ENCODE data around the gene USPL1.

USPL1 gene

GRCh38 chr13:30676672-30677071 is 59.0 kb downstream of the USPL1 start:
- Histone ChIP-seq H3K4me3 (ENCODE audit: low read depth, low read length) (no peak overlapping the region), H3K9ac (ENCODE audit: low read length) (no peak overlapping the region), H3K27ac (ENCODE audit: low read depth, low read length) (no peak overlapping the region), H3K9me3 (ENCODE audit: control insufficient read depth, insufficient read depth, low read depth, low read length) (no peaks in the 10 kb centered on the region), H3K27me3 (ENCODE audit: control insufficient read depth, insufficient read depth, low read length) (peaks cover 3% of the 10 kb centered on the region; the same call in 1 of the 2 replicates), H3K4me1 (ENCODE audit: control insufficient read depth, insufficient read depth, low read length) (no peaks in the 10 kb centered on the region), H3K36me3 (ENCODE audit: control insufficient read depth, insufficient read depth, low read length) (no peaks in the 10 kb centered on the region)

GRCh38 chr13:30679483-30680330 is 62.0 kb downstream of the USPL1 start:
- H3K9ac ChIP-seq (ENCODE audit: low read length): no peak overlapping the region
- H3K27ac ChIP-seq (ENCODE audit: low read depth, low read length): no peak overlapping the region
- no peaks in the 10 kb centered on the region for H3K9me3 ChIP-seq (ENCODE audit: control insufficient read depth, insufficient read depth, low read depth, low read length)

GRCh38 chr13:30681843-30682242 is 64.1 kb downstream of the USPL1 start:
- H3K4me1 ChIP-seq (ENCODE audit: control insufficient read depth, insufficient read depth, low read length): no peaks in the 10 kb centered on the region
- no peaks in the 10 kb centered on the region for H3K27me3 ChIP-seq (ENCODE audit: control insufficient read depth, insufficient read depth, low read length)
- no peak overlapping the region for H3K27ac ChIP-seq (ENCODE audit: low read depth, low read length)
- H3K4me3 ChIP-seq (ENCODE audit: low read depth, low read length): no peak overlapping the region
- H3K9ac ChIP-seq (ENCODE audit: low read length): no peak overlapping the region
- H3K36me3 ChIP-seq (ENCODE audit: control insufficient read depth, insufficient read depth, low read length): no peaks in the 10 kb centered on the region
- no peaks in the 10 kb centered on the region for H3K9me3 ChIP-seq (ENCODE audit: control insufficient read depth, insufficient read depth, low read depth, low read length)

More at GRCh38 chr13:30679483-30680330, 62.0 kb downstream of the USPL1 start:
- H3K4me3 ChIP-seq (ENCODE audit: low read depth, low read length): no peak overlapping the region
- no peaks in the 10 kb centered on the region for H3K36me3 ChIP-seq (ENCODE audit: control insufficient read depth, insufficient read depth, low read length)
- no peaks in the 10 kb centered on the region for H3K27me3 ChIP-seq (ENCODE audit: control insufficient read depth, insufficient read depth, low read length)
- H3K4me1 ChIP-seq (ENCODE audit: control insufficient read depth, insufficient read depth, low read length): no peaks in the 10 kb centered on the region

- Histone ChIP-seq H3K36me3 (ENCODE audit: control insufficient read depth, insufficient read depth, low read length) (no peaks in the 10 kb centered on the region), H3K9me3 (ENCODE audit: control insufficient read depth, insufficient read depth, low read depth, low read length) (no peaks in the 10 kb centered on the region), H3K27me3 (ENCODE audit: control insufficient read depth, insufficient read depth, low read length) (no peaks in the 10 kb centered on the region), H3K27ac (ENCODE audit: low read depth, low read length) (no peak overlapping the region), H3K4me1 (ENCODE audit: control insufficient read depth, insufficient read depth, low read length) (no peaks in the 10 kb centered on the region), H3K4me3 (ENCODE audit: low read depth, low read length) (no peak overlapping the region), H3K9ac (ENCODE audit: low read length) (no peak overlapping the region)
These were observed 67.7 kb downstream of the USPL1 start for GRCh38 chr13:30685320-30685859.

GRCh38 chr13:30685987-30686386 is 68.3 kb downstream of the USPL1 start:
- H3K4me1 ChIP-seq (ENCODE audit: control insufficient read depth, insufficient read depth, low read length): no peaks in the 10 kb centered on the region
- no peak overlapping the region for H3K4me3 ChIP-seq (ENCODE audit: low read depth, low read length)
- H3K27me3 ChIP-seq (ENCODE audit: control insufficient read depth, insufficient read depth, low read length): no peaks in the 10 kb centered on the region
- H3K27ac ChIP-seq (ENCODE audit: low read depth, low read length): no peak overlapping the region
- H3K9me3 ChIP-seq (ENCODE audit: control insufficient read depth, insufficient read depth, low read depth, low read length): no peaks in the 10 kb centered on the region
- no peak overlapping the region for H3K9ac ChIP-seq (ENCODE audit: low read length)
- no peaks in the 10 kb centered on the region for H3K36me3 ChIP-seq (ENCODE audit: control insufficient read depth, insufficient read depth, low read length)

GRCh38 chr13:30687601-30688000 is 69.9 kb downstream of the USPL1 start:
- no peak overlapping the region for H3K27ac ChIP-seq (ENCODE audit: low read depth, low read length)
- H3K36me3 ChIP-seq (ENCODE audit: control insufficient read depth, insufficient read depth, low read length): no peaks in the 10 kb centered on the region
- H3K4me3 ChIP-seq (ENCODE audit: low read depth, low read length): no peak overlapping the region
- no peaks in the 10 kb centered on the region for H3K27me3 ChIP-seq (ENCODE audit: control insufficient read depth, insufficient read depth, low read length)
- H3K9ac ChIP-seq (ENCODE audit: low read length): no peak overlapping the region
- H3K4me1 ChIP-seq (ENCODE audit: control insufficient read depth, insufficient read depth, low read length): no peaks in the 10 kb centered on the region
- H3K9me3 ChIP-seq (ENCODE audit: control insufficient read depth, insufficient read depth, low read depth, low read length): no peaks in the 10 kb centered on the region

GRCh38 chr13:30689752-30690151 is 72.0 kb downstream of the USPL1 start:
- Histone ChIP-seq H3K4me1 (ENCODE audit: control insufficient read depth, insufficient read depth, low read length) (no peaks in the 10 kb centered on the region), H3K9me3 (ENCODE audit: control insufficient read depth, insufficient read depth, low read depth, low read length) (no peaks in the 10 kb centered on the region), H3K27ac (ENCODE audit: low read depth, low read length) (no peak overlapping the region), H3K4me3 (ENCODE audit: low read depth, low read length) (no peak overlapping the region), H3K36me3 (ENCODE audit: control insufficient read depth, insufficient read depth, low read length) (no peaks in the 10 kb centered on the region), H3K27me3 (ENCODE audit: control insufficient read depth, insufficient read depth, low read length) (no peaks in the 10 kb centered on the region), H3K9ac (ENCODE audit: low read length) (no peak overlapping the region)

GRCh38 chr13:30690282-30691188 is 72.8 kb downstream of the USPL1 start:
- Histone ChIP-seq H3K9me3 (ENCODE audit: control insufficient read depth, insufficient read depth, low read depth, low read length) (no peaks in the 10 kb centered on the region), H3K4me3 (ENCODE audit: low read depth, low read length) (no peak overlapping the region), H3K27ac (ENCODE audit: low read depth, low read length) (no peak overlapping the region), H3K9ac (ENCODE audit: low read length) (no peak overlapping the region), H3K27me3 (ENCODE audit: control insufficient read depth, insufficient read depth, low read length) (no peaks in the 10 kb centered on the region), H3K4me1 (ENCODE audit: control insufficient read depth, insufficient read depth, low read length) (no peaks in the 10 kb centered on the region), H3K36me3 (ENCODE audit: control insufficient read depth, insufficient read depth, low read length) (no peaks in the 10 kb centered on the region)

GRCh38 chr13:30692113-30692512 is 74.4 kb downstream of the USPL1 start:
- no peak overlapping the region for H3K27ac ChIP-seq (ENCODE audit: low read depth, low read length)
- H3K9ac ChIP-seq (ENCODE audit: low read length): no peak overlapping the region
- no peaks in the 10 kb centered on the region for H3K27me3 ChIP-seq (ENCODE audit: control insufficient read depth, insufficient read depth, low read length)
- peaks cover 13% of the 10 kb centered on the region for H3K4me1 ChIP-seq (ENCODE audit: control insufficient read depth, insufficient read depth, low read length)
- H3K9me3 ChIP-seq (ENCODE audit: control insufficient read depth, insufficient read depth, low read depth, low read length): no peaks in the 10 kb centered on the region
- H3K4me3 ChIP-seq (ENCODE audit: low read depth, low read length): no peak overlapping the region
- H3K36me3 ChIP-seq (ENCODE audit: control insufficient read depth, insufficient read depth, low read length): no peaks in the 10 kb centered on the region

GRCh38 chr13:30696278-30697176 is 78.8 kb downstream of the USPL1 start:
- no peaks in the 10 kb centered on the region for H3K36me3 ChIP-seq (ENCODE audit: control insufficient read depth, insufficient read depth, low read length)
- no peaks in the 10 kb centered on the region for H3K27me3 ChIP-seq (ENCODE audit: control insufficient read depth, insufficient read depth, low read length)
- H3K4me3 ChIP-seq (ENCODE audit: low read depth, low read length): no peak overlapping the region
- H3K27ac ChIP-seq (ENCODE audit: low read depth, low read length): no peak overlapping the region
- peaks cover 13% of the 10 kb centered on the region for H3K4me1 ChIP-seq (ENCODE audit: control insufficient read depth, insufficient read depth, low read length)
- H3K9ac ChIP-seq (ENCODE audit: low read length): no peak overlapping the region
- H3K9me3 ChIP-seq (ENCODE audit: control insufficient read depth, insufficient read depth, low read depth, low read length): no peaks in the 10 kb centered on the region
